Ishikawa (cell line): Measurements from ENCODE around the gene BCAN.

Experiments used
- CEBPB ChIP-seq: IDR thresholded peaks from 2 replicates; pipeline ENCODE4 v1.6.1; 2012
- CREB1 ChIP-seq: IDR thresholded peaks from 2 replicates; pipeline ENCODE4 v1.6.1; 2012; ENCODE audit warnings: low read depth
- EGR1 ChIP-seq: IDR thresholded peaks from 2 replicates; pipeline ENCODE4 v1.6.1; 2012
- EP300 ChIP-seq: IDR thresholded peaks from 2 replicates; pipeline ENCODE4 v1.6.1; 2012; ENCODE audit warnings: borderline replicate concordance
- MAX ChIP-seq: IDR thresholded peaks from 2 replicates; pipeline ENCODE4 v1.6.1; 2012
- RAD21 ChIP-seq: IDR thresholded peaks from 2 replicates; pipeline ENCODE4 v1.6.1; 2012; ENCODE audit warnings: low read depth
- REST ChIP-seq: IDR thresholded peaks from 2 replicates; pipeline ENCODE4 v1.6.1; 2012; ENCODE audit warnings: low read depth, mild to moderate bottlenecking
- TAF1 ChIP-seq: IDR thresholded peaks from 2 replicates; pipeline ENCODE4 v1.6.1; 2012; ENCODE audit warnings: low read depth, mild to moderate bottlenecking
- TCF12 ChIP-seq: IDR thresholded peaks from 2 replicates; pipeline ENCODE4 v1.6.1; 2012; ENCODE audit warnings: low read depth
- TEAD4 ChIP-seq: IDR thresholded peaks from 2 replicates; pipeline ENCODE4 v1.6.1; 2012
- USF1 ChIP-seq: IDR thresholded peaks from 2 replicates; pipeline ENCODE4 v1.6.1; 2012
- YY1 ChIP-seq: IDR thresholded peaks from 2 replicates; pipeline ENCODE4 v1.6.1; 2012; ENCODE audit warnings: low read depth

GRCh38 chr1:156645666-156646065 is 3.7 kb downstream of the BCAN start:
- TF ChIP-seq TCF12 (no peak), CEBPB (no peak), EP300 (no peak), MAX (no peak), TAF1 (no peak), REST (no peak), USF1 (no peak), CREB1 (no peak), EGR1 (no peak), YY1 (no peak), RAD21 (no peak), TEAD4 (no peak)
